Measurements from ENCODE around the gene CACNA2D4.

The CACNA2D4 gene

GRCh38 chr12:1870998-1871917, 47.2 kb downstream of the CACNA2D4 start:
- no peak for DNase-seq (ENCODE audit: low read depth)

GRCh38 chr12:1870086-1870485, 48.4 kb downstream of the CACNA2D4 start:
- DNase-seq (ENCODE audit: low read depth): no peak

- no peak for DNase-seq (ENCODE audit: low read depth)
These were observed 49.3 kb downstream of the CACNA2D4 start for GRCh38 chr12:1869145-1869544.

- DNase-seq (ENCODE audit: low read depth): no peak
These were observed 53.1 kb downstream of the CACNA2D4 start for GRCh38 chr12:1865284-1865866.

- DNase-seq (ENCODE audit: low read depth): no peak
These were observed 53.6 kb downstream of the CACNA2D4 start for GRCh38 chr12:1864867-1865266.

GRCh38 chr12:1864456-1864855, 54.0 kb downstream of the CACNA2D4 start:
- DNase-seq (ENCODE audit: low read depth): no peak

- no peak for DNase-seq (ENCODE audit: low read depth)
These were observed 54.6 kb downstream of the CACNA2D4 start for GRCh38 chr12:1863823-1864222.

- no peak for DNase-seq (ENCODE audit: low read depth)
These were observed 55.5 kb downstream of the CACNA2D4 start for GRCh38 chr12:1862973-1863372.

GRCh38 chr12:1859643-1860042, 58.8 kb downstream of the CACNA2D4 start:
- DNase-seq (ENCODE audit: low read depth): no peak

GRCh38 chr12:1858456-1858855, 60.0 kb downstream of the CACNA2D4 start:
- DNase-seq (ENCODE audit: low read depth): no peak

- DNase-seq (ENCODE audit: low read depth): no peak
These were observed 60.6 kb downstream of the CACNA2D4 start for GRCh38 chr12:1857821-1858220.

GRCh38 chr12:1857086-1857485, 61.4 kb downstream of the CACNA2D4 start:
- no peak for DNase-seq (ENCODE audit: low read depth)

GRCh38 chr12:1855241-1855640, 63.2 kb downstream of the CACNA2D4 start:
- DNase-seq (ENCODE audit: low read depth): no peak

GRCh38 chr12:1853716-1854115, 64.7 kb downstream of the CACNA2D4 start:
- DNase-seq (ENCODE audit: low read depth): no peak

GRCh38 chr12:1852076-1852475, 66.4 kb downstream of the CACNA2D4 start:
- DNase-seq (ENCODE audit: low read depth): no peak

- DNase-seq (ENCODE audit: low read depth): no peak
These were observed 67.2 kb downstream of the CACNA2D4 start for GRCh38 chr12:1851151-1851701.

GRCh38 chr12:1848745-1849144, 69.7 kb downstream of the CACNA2D4 start:
- no peak for DNase-seq (ENCODE audit: low read depth)

GRCh38 chr12:1848146-1848545, 70.3 kb downstream of the CACNA2D4 start:
- DNase-seq (ENCODE audit: low read depth): no peak

GRCh38 chr12:1847411-1847810, 71.0 kb downstream of the CACNA2D4 start:
- no peak for DNase-seq (ENCODE audit: low read depth)

- no peak for DNase-seq (ENCODE audit: low read depth)
These were observed 71.7 kb downstream of the CACNA2D4 start for GRCh38 chr12:1846421-1847405.

GRCh38 chr12:1845886-1846285, 72.6 kb downstream of the CACNA2D4 start:
- no peak for DNase-seq (ENCODE audit: low read depth)

- DNase-seq (ENCODE audit: low read depth): no peak
These were observed 73.0 kb downstream of the CACNA2D4 start for GRCh38 chr12:1845427-1845826.

Measured in stimulated activated CD8-positive, alpha-beta memory T cell treated with anti-CD3 and anti-CD28 coated beads, Interleukin-15, amount 100 ng/mL, for 1 hour (primary cell).